H1 (cell line): ENCODE results near the gene CAMTA1. TPM values are rescaled to one million over a fixed set of nuclear protein-coding genes. Genes with fewer than 3 reads are reported as not detected.

ENCODE experiments used
- CTCF ChIA-PET: fragments of 300-600 bp; sonication (Branson Sonifier 250); formaldehyde crosslinking; loops from one replicate; lab custom pipeline; 2021; ENCODE audit not compliant: partially characterized antibody; lab: Charles Lee
- POLR2A ChIA-PET: fragments of 300-600 bp; sonication (Branson Sonifier 250); formaldehyde crosslinking; loops from one replicate; lab custom pipeline; 2021; ENCODE audit warnings: inconsistent platforms; ENCODE audit not compliant: partially characterized antibody; lab: Charles Lee
- DNase-seq, 2 experiments: peaks; one replicate each; pipeline versions ENCODE4 v3.0.0 to v3.0.0-alpha.2; 2010 to 2022; ENCODE audit warnings: low spot score in 2 of 2, low read depth in 1 of 2, mixed read lengths in 1 of 2
- FAIRE-seq: peaks from 2 replicates; lab custom pipeline; 2011; peaks lifted over from hg19 to GRCh38; lab: Jason Lieb, UNC
- H2AFZ ChIP-seq: 2 replicates; pipeline ENCODE4 v1.8.1; 2012; ENCODE audit warnings: low read length, inconsistent platforms
- H2AK5ac ChIP-seq: 2 replicates; pipeline ENCODE4 v1.6.1; 2013; ENCODE audit warnings: low read depth, low read length
- H2BK120ac ChIP-seq: replicated peaks from 2 replicates; pipeline ENCODE3; 2013; ENCODE audit warnings: low read depth, low read length, inconsistent platforms
- H2BK12ac ChIP-seq: 2 replicates; pipeline ENCODE4 v1.6.1; 2013; ENCODE audit warnings: low read depth, low read length
- H2BK15ac ChIP-seq: 2 replicates; pipeline ENCODE4 v1.6.1; 2013; ENCODE audit warnings: low read length
- H2BK20ac ChIP-seq: 2 replicates; pipeline ENCODE4 v1.6.1; 2013; ENCODE audit warnings: low read length
- H2BK5ac ChIP-seq: 2 replicates; pipeline ENCODE4 v1.6.1; 2013; ENCODE audit warnings: low read depth, low read length
- H3K14ac ChIP-seq: 2 replicates; pipeline ENCODE4 v1.6.1; 2013; ENCODE audit warnings: inconsistent platforms; ENCODE audit not compliant: insufficient read length
- H3K18ac ChIP-seq: 2 replicates; pipeline ENCODE4 v1.6.1; 2013; ENCODE audit warnings: low read length; ENCODE audit errors: extremely low read depth
- H3K23ac ChIP-seq: 2 replicates; pipeline ENCODE4 v1.6.1; 2013; ENCODE audit warnings: inconsistent platforms; ENCODE audit not compliant: insufficient read length
- H3K23me2 ChIP-seq: 2 replicates; pipeline ENCODE4 v1.6.1; 2013; ENCODE audit warnings: low read depth, low read length
- H3K27ac ChIP-seq: 2 replicates; pipeline ENCODE4 v1.6.1; 2011; ENCODE audit warnings: low read depth, low read length, inconsistent platforms
- H3K27me3 ChIP-seq, 4 experiments: replicated peaks in 1 of 4; 1 replicate in 1 of 4; 2 replicates in 3 of 4; pipeline versions ENCODE4 v1.6.1 to v1.8.1; 2011 to 2013; ENCODE audit warnings: low read length in 3 of 4, mild to moderate bottlenecking in 3 of 4, inconsistent platforms in 2 of 4, mixed read lengths in 2 of 4, moderate library complexity in 1 of 4; ENCODE audit not compliant: control insufficient read depth in 3 of 4, insufficient read depth in 3 of 4; ENCODE audit errors: extremely low read depth in 1 of 4
- H3K36me3 ChIP-seq, 4 experiments: 2 replicates each; pipeline versions ENCODE4 v1.6.1 to v1.8.1; 2011 to 2013; ENCODE audit warnings: mild to moderate bottlenecking in 4 of 4, low read length in 3 of 4, moderate library complexity in 2 of 4, control low read depth in 1 of 4, inconsistent platforms in 1 of 4; ENCODE audit not compliant: insufficient read depth in 4 of 4, control insufficient read depth in 2 of 4
- H3K4ac ChIP-seq: replicated peaks from 2 replicates; pipeline ENCODE3; 2013; ENCODE audit warnings: low read length, low read depth, mixed read lengths, inconsistent platforms; ENCODE audit not compliant: insufficient read length
- H3K4me1 ChIP-seq, 4 experiments: replicated peaks in 1 of 4; 1 replicate in 1 of 4; 2 replicates in 3 of 4; pipeline versions ENCODE4 v1.6.1 to v1.8.1; 2011 to 2013; ENCODE audit warnings: low read length in 3 of 4, inconsistent platforms in 2 of 4, mixed read lengths in 1 of 4; ENCODE audit not compliant: insufficient read depth in 4 of 4, control insufficient read depth in 3 of 4
- H3K4me2 ChIP-seq, 2 experiments: 2 replicates each; pipeline versions ENCODE4 v1.6.1 to v1.8.1; 2011 to 2013; ENCODE audit warnings: low read depth in 2 of 2, low read length in 2 of 2, control low read depth in 1 of 2, inconsistent platforms in 1 of 2, mild to moderate bottlenecking in 1 of 2; ENCODE audit not compliant: insufficient read depth in 1 of 2
- H3K4me3 ChIP-seq, 4 experiments: fragments of 200-600, 300-600 bp in 1 of 4; sonication (generic), shearing (Covaris generic), sonication (Bioruptor Twin) in 1 of 4; 2 replicates each; pipeline versions ENCODE4 v1.5.1 to v1.8.1; 2011 to 2016; ENCODE audit warnings: low read length in 4 of 4, low read depth in 3 of 4, control low read depth in 2 of 4, inconsistent platforms in 2 of 4, mild to moderate bottlenecking in 2 of 4, mixed read lengths in 1 of 4, moderate library complexity in 1 of 4; ENCODE audit not compliant: insufficient read depth in 2 of 4; ENCODE audit errors: extremely low read depth in 1 of 4
- H3K56ac ChIP-seq: replicated peaks from 2 replicates; pipeline ENCODE3; 2013; ENCODE audit warnings: low read depth, mild to moderate bottlenecking, mixed read lengths, low read length, inconsistent platforms; ENCODE audit not compliant: insufficient read length
- H3K79me1 ChIP-seq: 2 replicates; pipeline ENCODE4 v1.6.1; 2013; ENCODE audit warnings: low read depth, low read length, control low read depth
- H3K79me2 ChIP-seq, 2 experiments: 2 replicates each; pipeline versions ENCODE4 v1.6.1 to v1.8.1; 2012 to 2013; ENCODE audit warnings: low read length in 2 of 2, mild to moderate bottlenecking in 2 of 2, inconsistent platforms in 1 of 2; ENCODE audit not compliant: insufficient read depth in 2 of 2, control insufficient read depth in 1 of 2
- H3K9ac ChIP-seq, 4 experiments: replicated peaks in 1 of 4; 1 replicate in 1 of 4; 2 replicates in 3 of 4; pipeline versions ENCODE4 v1.6.1 to v1.8.1; 2011 to 2013; ENCODE audit warnings: low read depth in 3 of 4, low read length in 3 of 4, control low read depth in 2 of 4, mild to moderate bottlenecking in 2 of 4, moderate library complexity in 2 of 4, inconsistent platforms in 1 of 4; ENCODE audit errors: extremely low read depth in 1 of 4
- H3K9me3 ChIP-seq, 2 experiments: 2 replicates each; pipeline versions ENCODE4 v1.6.1 to v1.8.1; 2012 to 2013; ENCODE audit warnings: mild to moderate bottlenecking in 2 of 2, moderate library complexity in 2 of 2, control low read depth in 1 of 2, inconsistent platforms in 1 of 2, low read depth in 1 of 2, low read length in 1 of 2, mixed read lengths in 1 of 2; ENCODE audit not compliant: insufficient read depth in 2 of 2
- H4K20me1 ChIP-seq, 2 experiments: replicated peaks in 1 of 2; 2 replicates each; pipeline versions ENCODE3 to v1.8.1; 2011 to 2013; ENCODE audit warnings: inconsistent platforms in 2 of 2, low read length in 2 of 2, mild to moderate bottlenecking in 1 of 2; ENCODE audit not compliant: insufficient read depth in 2 of 2, control insufficient read depth in 1 of 2
- H4K5ac ChIP-seq: 2 replicates; pipeline ENCODE4 v1.6.1; 2013; ENCODE audit warnings: low read length, low read depth, mixed read lengths, inconsistent platforms; ENCODE audit not compliant: insufficient read length
- H4K8ac ChIP-seq: 2 replicates; pipeline ENCODE4 v1.8.0; 2013; ENCODE audit warnings: mild to moderate bottlenecking, moderate library complexity, low read length, inconsistent platforms; ENCODE audit not compliant: insufficient read depth; ENCODE audit errors: extremely low read depth
- H4K91ac ChIP-seq: replicated peaks from 2 replicates; pipeline ENCODE3; 2013; ENCODE audit warnings: low read length, mixed read lengths, inconsistent platforms; ENCODE audit not compliant: insufficient read length
- RBBP5 ChIP-seq: IDR thresholded peaks from 2 replicates; pipeline ENCODE4 v1.7.1; 2012; ENCODE audit warnings: low read depth, mild to moderate bottlenecking, inconsistent platforms, low read length, moderate library complexity, borderline replicate concordance
- WGBS, 2 experiments: shearing (Covaris generic) in 1 of 2; methylation state at CpG; one replicate each; pipeline versions ENCODE4 v1.1.6 to v1.1.7; 2013 to 2015; ENCODE audit warnings: low lambda C conversion rate in 2 of 2, mixed read lengths in 2 of 2, inconsistent platforms in 1 of 2, low coverage in 1 of 2, missing lambda C conversion rate in 1 of 2; ENCODE audit not compliant: insufficient replicate concordance in 2 of 2, insufficient coverage in 1 of 2, insufficient read length in 1 of 2; ENCODE audit errors: extremely low coverage in 1 of 2, missing lambda C conversion rate in 1 of 2; 5-methylcytosine and 5-hydroxymethylcytosine counted together
- polyA plus RNA-seq, 7 experiments: library from polyadenylated mRNA; depleted of rRNA in 3 of 7; stranded (reverse) in 5 of 7; unstranded in 2 of 7; fragments of >200 nt in 5 of 7; fragments of 200-250 nt in 2 of 7; gene quantifications; 1 replicate in 5 of 7; 2 replicates in 1 of 7; 4 replicates in 1 of 7; pipeline versions ENCODE4 v1.2.1 to v1.2.3, GENCODE V29; 2011 to 2013; ENCODE audit warnings: missing spikeins in 2 of 7, mixed read lengths in 2 of 7
- total RNA-seq: library from RNA; stranded (reverse); fragmentation: NEBNext Ultra II Directional; extraction: Animal tissue kit (Norgen Biotek cat#: 25700); gene quantifications from 2 replicates; pipeline ENCODE4 v1.2.1, GENCODE V29; 2021

The CAMTA1 gene
- total and polyA plus RNA-seq, 2 of the 8 experiments (the other 6 are each of a cell fraction or from before 2014, with no cell fraction given), result 65.0 to 119 TPM

DNA sequence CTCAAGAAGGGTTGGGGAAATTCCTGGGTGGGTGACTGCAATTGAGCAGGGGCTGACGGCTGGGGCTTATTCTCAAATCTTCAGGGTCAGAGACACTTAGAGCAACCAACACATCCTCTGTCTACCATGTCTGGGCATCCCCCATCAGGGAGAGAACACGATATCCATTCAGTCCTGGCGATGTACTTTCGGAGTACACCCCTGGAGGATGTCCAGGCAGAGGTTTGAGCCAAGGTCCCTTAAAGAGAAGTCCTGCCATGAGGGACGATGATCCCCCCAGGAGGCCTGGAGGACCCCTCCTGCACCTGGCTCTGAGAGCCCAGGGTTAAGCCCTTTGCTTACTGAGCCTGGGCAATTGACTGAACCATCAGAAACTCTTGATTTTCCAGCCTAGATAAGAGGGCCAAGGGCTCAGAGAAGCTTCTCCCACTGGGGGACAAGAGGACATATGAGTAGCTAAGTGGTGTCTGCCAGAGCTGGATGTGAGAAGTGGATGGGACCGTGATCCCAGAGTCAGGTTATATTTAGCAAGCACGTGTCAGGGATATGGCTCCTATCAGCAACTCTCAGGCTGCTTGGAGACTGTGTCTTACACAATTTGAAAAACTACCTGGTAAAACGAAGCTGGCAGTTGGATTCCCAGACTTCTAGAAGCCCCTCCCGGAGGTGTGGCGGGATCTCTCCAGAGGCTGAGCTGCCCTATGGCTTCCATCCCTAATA, 732.5 kb downstream of the CAMTA1 start:
- no peak for TF ChIP-seq RBBP5

More for the DNA sequence above, 732.5 kb downstream of the CAMTA1 start:
- Histone ChIP-seq H2BK120ac (no peak overlapping the region), H3K27ac (no peak overlapping the region), H3K4me3 (no peak overlapping the region), H3K27me3 (no peaks in the 10 kb centered on the region), H4K8ac (no peak overlapping the region), H3K4ac (no peak overlapping the region), H2BK15ac (no peak overlapping the region), H2BK20ac (no peak overlapping the region), H3K79me2 (no peaks in the 10 kb centered on the region), H4K5ac (no peak overlapping the region), H4K20me1 (no peaks in the 10 kb centered on the region), H2BK5ac (no peak overlapping the region), H3K36me3 (no peaks in the 10 kb centered on the region), H2BK12ac (no peak overlapping the region), H2AFZ (no peak overlapping the region), H3K4me1 (no peaks in the 10 kb centered on the region), H3K9me3 (no peaks in the 10 kb centered on the region), H3K56ac (no peak overlapping the region), H2AK5ac (no peak overlapping the region), H4K91ac (no peak overlapping the region), H3K79me1 (no peaks in the 10 kb centered on the region), H3K9ac (no peak overlapping the region), H3K18ac (no peak overlapping the region; the same call in 1 of the 2 replicates), H3K14ac (no peak overlapping the region), H3K23me2 (no peaks in the 10 kb centered on the region), H3K4me2 (no peak overlapping the region), H3K23ac (no peak overlapping the region)
- ChIA-PET CTCF (interaction anchor here (0.7 to 2.0 kb wide), 5 partner anchors 10 to 291 kb away, joined by 3 to 7 read pairs (median 3); no protein-coding TSS in a partner anchor), POLR2A (interaction anchor here (1.1 kb wide), 1 partner anchor 9 kb away, joined by 3 read pairs; no protein-coding TSS in a partner anchor)
- DNase-seq (no peak), FAIRE-seq (no peak)
- WGBS, 2 experiments, result 84% methylated on average over 10 of the region's 10 CpGs; no CpG with 5 or more reads in 1 of the 2 experiments
